HG03060 (cell line): Measurements from ENCODE around the gene TRABD2B.

ENCODE experiments used
- ATAC-seq: cut with Tn5 transposase; IDR thresholded peaks from one replicate; pipeline ENCODE4 v1.9.1; 2021; ENCODE audit warnings: low read depth, moderate number of reproducible peaks; ENCODE audit not compliant: unreplicated experiment

Gene TRABD2B

GRCh38 chr1:47713333-47713953 lies 283.7 kb downstream of the TRABD2B start:
- no peak for ATAC-seq

GRCh38 chr1:47712596-47713299 lies 284.4 kb downstream of the TRABD2B start:
- no peak for ATAC-seq

GRCh38 chr1:47711848-47712492 lies 285.2 kb downstream of the TRABD2B start:
- ATAC-seq = no peak

- ATAC-seq = no peak
Measured at GRCh38 chr1:47711184-47711847, 285.9 kb downstream of the TRABD2B start.
